Mesenchymal stem cell (in vitro differentiated cells and primary cell): ENCODE results near the gene CRY2.
"Not testable (repeated sequence)": the region's sequence is repeated elsewhere in the genome, so short reads cannot be mapped to it uniquely, and the experiment has no call there.

Experiments
- DNase-seq: peaks from one replicate; pipeline ENCODE4 v3.0.0-alpha.2; 2013
- H2AFZ ChIP-seq: one replicate; pipeline ENCODE4 v1.6.1; 2013; ENCODE audit warnings: low read depth, mild to moderate bottlenecking, control low read depth, inconsistent platforms, low read length, moderate library complexity
- H2AK5ac ChIP-seq: 2 replicates; pipeline ENCODE4 v1.6.1; 2013; ENCODE audit warnings: low read length, moderate library complexity, mild to moderate bottlenecking, inconsistent platforms; ENCODE audit not compliant: severe bottlenecking
- H2BK120ac ChIP-seq: one replicate; pipeline ENCODE4 v1.6.1; 2013; ENCODE audit warnings: low read depth, mild to moderate bottlenecking, inconsistent platforms, low read length, moderate library complexity
- H2BK12ac ChIP-seq, 2 experiments: one replicate each; pipeline ENCODE4 v1.6.1; 2013; ENCODE audit warnings: inconsistent platforms in 2 of 2, low read length in 2 of 2, mild to moderate bottlenecking in 2 of 2, moderate library complexity in 2 of 2, control low read depth in 1 of 2
- H2BK15ac ChIP-seq: one replicate; pipeline ENCODE4 v1.6.1; 2013; ENCODE audit warnings: mild to moderate bottlenecking, low read depth, inconsistent platforms; ENCODE audit not compliant: poor library complexity, severe bottlenecking
- H2BK5ac ChIP-seq: 2 replicates; pipeline ENCODE4 v1.6.1; 2013; ENCODE audit warnings: low read depth, mild to moderate bottlenecking, low read length, control low read depth, inconsistent platforms; ENCODE audit not compliant: poor library complexity, severe bottlenecking
- H3K14ac ChIP-seq, 2 experiments: one replicate each; pipeline ENCODE4 v1.6.1; 2013; ENCODE audit warnings: inconsistent platforms in 2 of 2, low read length in 2 of 2, control low read depth in 1 of 2, mild to moderate bottlenecking in 1 of 2, moderate library complexity in 1 of 2
- H3K18ac ChIP-seq, 2 experiments: one replicate each; pipeline ENCODE4 v1.6.1; 2013; ENCODE audit warnings: inconsistent platforms in 2 of 2, low read length in 2 of 2, control low read depth in 1 of 2, low read depth in 1 of 2, mild to moderate bottlenecking in 1 of 2
- H3K23ac ChIP-seq, 2 experiments: one replicate each; pipeline ENCODE4 v1.6.1; 2013; ENCODE audit warnings: inconsistent platforms in 2 of 2, low read length in 2 of 2, mild to moderate bottlenecking in 2 of 2, moderate library complexity in 2 of 2, control low read depth in 1 of 2
- H3K27ac ChIP-seq: 2 replicates; pipeline ENCODE4 v1.5.1; 2013; ENCODE audit warnings: mild to moderate bottlenecking, moderate library complexity, low read length, control low read depth, inconsistent platforms; ENCODE audit not compliant: poor library complexity, severe bottlenecking
- H3K27me3 ChIP-seq, 2 experiments: 2 replicates each; pipeline versions ENCODE4 v1.6.1 to v1.7.0; 2013; ENCODE audit warnings: low read length in 2 of 2, mild to moderate bottlenecking in 2 of 2, moderate library complexity in 2 of 2, control low read depth in 1 of 2, inconsistent platforms in 1 of 2; ENCODE audit not compliant: control insufficient read depth in 1 of 2, insufficient read depth in 1 of 2
- H3K36me3 ChIP-seq, 2 experiments: 2 replicates each; pipeline versions ENCODE4 v1.6.1 to v1.7.0; 2013; ENCODE audit warnings: low read length in 2 of 2, control low read depth in 1 of 2, inconsistent platforms in 1 of 2, low read depth in 1 of 2, mild to moderate bottlenecking in 1 of 2; ENCODE audit not compliant: insufficient read depth in 2 of 2, control insufficient read depth in 1 of 2
- H3K4ac ChIP-seq, 2 experiments: one replicate each; pipeline ENCODE4 v1.6.1; 2013; ENCODE audit warnings: inconsistent platforms in 2 of 2, low read length in 2 of 2, mild to moderate bottlenecking in 2 of 2, moderate library complexity in 2 of 2, control low read depth in 1 of 2, low read depth in 1 of 2
- H3K4me1 ChIP-seq: 2 replicates; pipeline ENCODE4 v1.6.1; 2013; ENCODE audit warnings: low read depth, low read length, control low read depth; ENCODE audit not compliant: control insufficient read depth, insufficient read depth
- H3K4me2 ChIP-seq: 2 replicates; pipeline ENCODE4 v1.6.1; 2013; ENCODE audit warnings: low read length, mild to moderate bottlenecking, inconsistent platforms; ENCODE audit not compliant: poor library complexity, severe bottlenecking
- H3K4me3 ChIP-seq, 2 experiments: 2 replicates each; pipeline versions ENCODE4 v1.5.1 to v1.7.0; 2013; ENCODE audit warnings: low read length in 2 of 2, mild to moderate bottlenecking in 2 of 2, control low read depth in 1 of 2, low read depth in 1 of 2; ENCODE audit not compliant: insufficient read depth in 1 of 2
- H3K79me1 ChIP-seq: replicated peaks from 2 replicates; pipeline ENCODE4 v1.6.1; 2013; ENCODE audit warnings: mild to moderate bottlenecking, control low read depth, low read length, inconsistent platforms; ENCODE audit not compliant: poor library complexity, severe bottlenecking
- H3K9ac ChIP-seq: 2 replicates; pipeline ENCODE4 v1.7.0; 2013; ENCODE audit warnings: mild to moderate bottlenecking, low read length, moderate library complexity
- H3K9me3 ChIP-seq: 2 replicates; pipeline ENCODE4 v1.7.0; 2013; ENCODE audit warnings: mild to moderate bottlenecking, low read length; ENCODE audit not compliant: control insufficient read depth
- H4K8ac ChIP-seq: one replicate; pipeline ENCODE4 v1.6.1; 2013; ENCODE audit warnings: inconsistent platforms, mild to moderate bottlenecking, low read length, moderate library complexity
- H4K91ac ChIP-seq: one replicate; pipeline ENCODE4 v1.6.1; 2013; ENCODE audit warnings: mild to moderate bottlenecking, low read length, inconsistent platforms
- WGBS: methylation state at CpG from one replicate; pipeline ENCODE4 v1.1.7; 2013; ENCODE audit warnings: mixed read lengths; 5-methylcytosine and 5-hydroxymethylcytosine counted together

The CRY2 gene

DNA sequence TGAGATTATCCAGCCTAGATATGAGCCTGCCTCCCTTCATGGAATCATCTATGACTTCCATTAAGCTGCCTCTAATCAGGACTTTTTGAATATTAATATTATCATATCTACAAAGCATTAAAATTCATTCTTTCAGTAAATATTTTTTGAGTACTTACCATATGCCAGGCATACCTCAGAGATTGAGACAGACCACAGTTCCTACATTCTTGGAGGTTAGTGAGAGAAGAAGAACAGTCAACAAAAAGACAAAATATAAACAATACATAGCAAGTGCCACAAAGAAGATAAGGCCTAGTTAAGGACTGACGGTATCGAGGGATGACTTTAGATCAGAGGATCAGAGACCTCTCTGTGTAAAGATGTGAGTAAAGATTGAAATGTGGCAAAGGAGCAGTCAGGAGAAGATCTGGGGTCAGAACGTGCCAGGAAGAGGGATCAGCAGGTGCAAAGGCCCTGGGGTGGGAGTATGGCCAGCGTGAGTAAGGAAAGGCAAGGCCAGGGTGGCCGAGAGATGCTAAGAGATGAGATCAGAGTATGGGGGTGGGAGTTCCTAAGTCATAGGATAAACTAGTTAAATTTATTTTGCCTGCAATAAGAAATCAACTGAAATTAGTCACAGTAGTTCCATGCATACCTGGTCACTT lies 26.9 kb upstream of the CRY2 start:
- H4K8ac ChIP-seq: no peak overlapping the region
- WGBS: 75% methylated on average over 4 of the region's 5 CpGs
- H2BK15ac ChIP-seq: peak overlapping the region; percentile 1
- H2BK120ac ChIP-seq: no peak overlapping the region
- H3K18ac ChIP-seq: no peak overlapping the region
- H3K4me2 ChIP-seq: no peak overlapping the region
- H2AK5ac ChIP-seq: no peak overlapping the region
- H3K27ac ChIP-seq: no peak overlapping the region
- H4K91ac ChIP-seq: no peak overlapping the region
- no peak overlapping the region for H3K14ac ChIP-seq
- DNase-seq: no peak
- H3K9me3 ChIP-seq: peaks cover 3% of the 10 kb centered on the region
- H2BK5ac ChIP-seq: no peak overlapping the region
- H3K36me3 ChIP-seq: no peaks in the 10 kb centered on the region
- H3K4me3 ChIP-seq: no peak overlapping the region
- no peak overlapping the region for H2BK12ac ChIP-seq
- H3K23ac ChIP-seq: no peak overlapping the region
- H2AFZ ChIP-seq: no peak overlapping the region
- peaks cover 4% of the 10 kb centered on the region for H3K4me1 ChIP-seq
- no peak overlapping the region for H3K4ac ChIP-seq
- peaks cover 0 to 4% of the 10 kb centered on the region in 2 experiments for H3K27me3 ChIP-seq
- no peak overlapping the region for H3K9ac ChIP-seq
- H3K79me1 ChIP-seq: no peaks in the 10 kb centered on the region

GRCh38 chr11:45826492-45826891 lies 20.8 kb upstream of the CRY2 start:
- not testable (repeated sequence) for H3K9ac ChIP-seq, H3K27ac ChIP-seq, H4K91ac ChIP-seq, H2BK15ac ChIP-seq, H3K14ac ChIP-seq, H2BK120ac ChIP-seq, H2BK5ac ChIP-seq, H4K8ac ChIP-seq, H2AK5ac ChIP-seq, H3K23ac ChIP-seq, H2AFZ ChIP-seq, H3K79me1 ChIP-seq, H3K18ac ChIP-seq, H3K4me3 ChIP-seq, H2BK12ac ChIP-seq, H3K4ac ChIP-seq, H3K9me3 ChIP-seq, DNase-seq, H3K4me2 ChIP-seq, H3K4me1 ChIP-seq, H3K36me3 ChIP-seq
- peaks cover 43 to 45% of the 10 kb centered on the region in 2 experiments for H3K27me3 ChIP-seq
- whole genome bisulfite sequencing: 60% methylated on average over 7 of the region's 7 CpGs

GRCh38 chr11:45827123-45827522 lies 20.2 kb upstream of the CRY2 start:
- no peak overlapping the region for H2BK12ac ChIP-seq

DNA sequence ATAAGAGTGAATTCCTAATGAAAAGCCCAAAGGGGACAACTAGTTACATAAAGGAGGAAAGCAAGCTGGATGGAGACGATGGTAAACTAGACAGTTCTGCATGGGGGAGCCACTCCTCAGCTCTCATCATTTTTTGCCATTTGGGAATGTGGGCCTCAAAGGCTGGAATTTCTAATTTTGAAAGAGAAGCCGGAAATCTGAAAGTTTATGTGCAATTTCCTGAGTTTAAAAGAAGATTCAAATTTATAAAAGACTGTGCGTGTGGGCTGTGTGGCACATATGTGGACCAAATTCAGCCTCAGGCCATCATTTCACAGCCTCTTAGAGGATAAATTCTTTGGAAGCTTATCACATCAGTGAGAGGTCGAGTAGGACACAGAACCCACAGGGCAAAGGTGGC lies 18.3 kb upstream of the CRY2 start:
- Histone ChIP-seq H3K4ac (no peak overlapping the region), H4K8ac (no peak overlapping the region), H3K14ac (no peak overlapping the region), H3K23ac (no peak overlapping the region), H3K18ac (no peak overlapping the region), H2BK12ac (no peak overlapping the region), H2AFZ (no peak overlapping the region), H3K4me2 (no peak overlapping the region), H3K4me3 (no peak overlapping the region), H3K4me1 (peaks cover under 1% of the 10 kb centered on the region), H3K79me1 (no peaks in the 10 kb centered on the region), H2BK120ac (no peak overlapping the region), H3K36me3 (no peaks in the 10 kb centered on the region), H2BK15ac (no peak overlapping the region), H3K27me3 (peaks cover 46 to 60% of the 10 kb centered on the region in 2 experiments), H2BK5ac (no peak overlapping the region), H4K91ac (no peak overlapping the region), H3K27ac (no peak overlapping the region), H3K9me3 (peaks cover 6% of the 10 kb centered on the region), H3K9ac (no peak overlapping the region), H2AK5ac (no peak overlapping the region)
- DNase-seq: no peak
- WGBS: 75% methylated on average over 4 of the region's 4 CpGs

More at GRCh38 chr11:45827123-45827522, 20.2 kb upstream of the CRY2 start:
- Histone ChIP-seq H2BK15ac (no peak overlapping the region), H3K9me3 (peaks cover 6% of the 10 kb centered on the region), H3K27ac (no peak overlapping the region), H2AK5ac (no peak overlapping the region), H2BK5ac (no peak overlapping the region), H2BK120ac (no peak overlapping the region), H3K14ac (no peak overlapping the region), H2AFZ (no peak overlapping the region), H3K4me1 (peaks cover 4% of the 10 kb centered on the region), H3K27me3 (peaks cover 43 to 50% of the 10 kb centered on the region in 2 experiments), H3K4me3 (no peak overlapping the region), H3K4me2 (no peak overlapping the region), H3K4ac (no peak overlapping the region), H3K36me3 (no peaks in the 10 kb centered on the region), H4K8ac (no peak overlapping the region), H3K23ac (no peak overlapping the region), H3K9ac (no peak overlapping the region), H3K18ac (no peak overlapping the region), H3K79me1 (no peaks in the 10 kb centered on the region), H4K91ac (no peak overlapping the region)
- WGBS: 86% methylated on average over 4 of the region's 4 CpGs
- no peak for DNase-seq
